NCI-H2107 (cell line): Measurements from ENCODE around the gene ORC3.

Source experiments
- DNase-seq: peaks from one replicate; lab custom pipeline; 2025; lab: John Stamatoyannopoulos, UW

Gene ORC3

DNA sequence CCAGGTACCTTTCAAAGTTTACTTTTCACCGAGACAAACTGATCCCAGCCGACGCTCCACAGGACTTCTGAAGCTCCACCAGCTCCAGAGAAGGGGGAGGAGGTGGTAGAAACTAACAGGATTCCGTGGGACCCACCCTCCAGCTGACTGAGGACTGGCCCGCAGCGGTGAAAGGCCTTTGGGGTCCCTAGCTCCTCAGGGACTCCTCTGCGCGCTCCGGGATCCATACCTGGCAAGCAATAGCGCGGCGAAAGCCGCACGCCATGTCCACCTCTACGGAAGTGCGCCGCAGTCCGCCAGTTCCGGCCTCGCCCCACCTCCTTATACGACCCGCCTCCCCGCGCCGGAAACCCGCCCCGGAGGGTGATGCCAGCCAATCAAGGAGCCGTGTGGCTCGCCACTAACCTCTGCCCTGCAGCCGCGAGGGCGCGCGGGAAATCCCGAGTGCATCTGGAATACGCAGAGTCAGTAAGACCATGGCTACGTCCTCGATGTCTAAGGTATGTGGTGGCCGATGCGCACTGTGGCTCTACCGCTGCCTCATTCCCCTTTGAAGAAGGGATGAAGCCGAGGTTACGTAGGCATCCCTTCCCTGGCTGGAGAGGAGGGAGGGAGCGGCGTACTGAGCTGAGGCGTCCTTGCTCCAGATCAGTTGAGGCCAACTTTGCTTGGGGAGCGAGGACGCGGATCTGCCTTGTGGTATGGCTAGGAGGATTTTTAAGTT is at the start of gene ORC3, which contains the start of gene RARS2:
TSS of gene ORC3 (plus strand) at position 443 of the 724 bp plus-strand sequence. CDS start at position 477, 34 bp downstream.
TSS of gene RARS2 (minus strand) at position 295 of the 724 bp plus-strand sequence. CDS start at position 265, 30 bp downstream.
- peak; percentile 89 for DNase-seq

GRCh38 chr6:87540539-87540938 is 49.4 kb upstream of the ORC3 start:
- no peak for DNase-seq

GRCh38 chr6:87541041-87541440 is 48.9 kb upstream of the ORC3 start:
- no peak for DNase-seq

DNA sequence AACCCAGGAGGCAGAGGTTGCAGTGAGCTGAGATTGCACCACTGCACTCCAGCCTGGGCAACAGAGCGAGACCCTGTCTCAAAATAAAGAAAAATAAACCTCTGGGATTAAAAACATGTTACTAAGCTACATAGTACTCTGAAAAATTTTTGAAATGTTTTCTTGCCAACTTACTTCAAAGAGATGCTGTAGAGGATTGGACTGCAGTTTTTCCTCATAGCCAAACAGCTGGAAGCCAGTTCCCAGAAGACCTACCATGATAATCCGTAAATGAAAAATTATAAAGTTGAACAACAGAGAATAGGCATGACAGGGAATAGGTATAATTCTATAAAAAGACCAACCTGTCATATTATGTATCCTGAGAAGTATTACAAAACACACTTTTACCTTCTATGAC is 48.2 kb upstream of the ORC3 start:
- no peak for DNase-seq

- no peak for DNase-seq
Observed at GRCh38 chr6:87543696-87544473, 46.0 kb upstream of the ORC3 start.

- no peak for DNase-seq
Observed at GRCh38 chr6:87544474-87544735, 45.5 kb upstream of the ORC3 start.

DNA sequence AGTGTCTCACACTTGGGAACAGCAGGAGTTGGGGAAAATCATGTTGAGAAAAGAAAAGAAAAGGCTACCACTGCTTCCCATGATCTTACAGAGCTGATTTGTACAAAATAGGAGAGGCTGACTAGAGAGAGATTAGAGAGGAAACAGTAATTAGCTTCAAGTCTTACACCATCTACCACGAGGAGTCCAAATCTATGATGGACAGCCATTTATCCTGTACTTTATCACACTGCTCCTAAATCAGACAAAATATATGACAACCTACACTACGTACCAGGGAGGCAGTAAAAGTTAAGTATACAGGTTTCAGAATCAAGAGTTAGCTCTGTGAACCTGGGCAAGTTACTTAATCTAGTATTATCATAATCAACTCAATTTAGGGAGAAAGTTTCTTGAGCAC is 38.1 kb upstream of the ORC3 start:
- no peak for DNase-seq

GRCh38 chr6:87553159-87553765 is 36.7 kb upstream of the ORC3 start:
- no peak for DNase-seq

DNA sequence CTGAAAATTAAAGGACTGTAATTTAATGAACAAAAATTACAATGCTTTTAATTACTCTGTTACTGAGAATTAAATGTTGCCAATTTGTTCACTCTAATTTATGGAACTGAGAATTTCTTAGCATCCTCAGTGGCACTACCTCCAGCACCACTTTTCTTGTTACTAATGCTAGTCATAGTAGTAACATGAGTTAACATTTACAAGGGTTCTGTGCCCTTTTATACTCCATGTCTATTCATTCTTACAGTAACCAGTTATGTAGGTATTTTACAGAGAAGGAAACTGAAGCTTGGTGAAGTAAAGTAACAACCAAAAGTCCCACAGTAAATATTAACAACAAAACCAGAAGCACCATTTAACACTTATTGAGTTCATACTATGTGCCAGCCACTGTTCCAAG is 34.4 kb upstream of the ORC3 start:
- no peak for DNase-seq

- no peak for DNase-seq
Observed at GRCh38 chr6:87558446-87558845, 31.5 kb upstream of the ORC3 start.

DNA sequence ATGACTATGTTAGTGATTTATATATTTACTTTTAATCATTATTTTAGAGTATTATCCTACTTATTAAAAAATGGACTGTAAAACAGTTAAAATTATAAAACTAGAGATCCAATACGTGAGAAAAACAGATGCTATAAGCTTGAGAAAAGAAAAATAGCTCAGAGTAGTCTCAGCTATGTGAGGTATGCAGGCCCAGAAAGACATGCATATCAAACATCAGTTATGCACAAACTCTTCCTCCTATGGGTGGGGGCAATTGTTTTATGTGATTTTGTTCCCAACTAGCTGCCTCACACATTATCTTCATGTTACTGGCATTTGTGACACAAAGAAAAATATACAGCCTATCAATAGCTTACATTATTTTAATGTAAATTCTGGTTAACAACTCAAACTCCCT is 28.9 kb upstream of the ORC3 start:
- DNase-seq, result no peak

GRCh38 chr6:87572021-87572420 is 17.9 kb upstream of the ORC3 start:
- DNase-seq, result no peak

DNA sequence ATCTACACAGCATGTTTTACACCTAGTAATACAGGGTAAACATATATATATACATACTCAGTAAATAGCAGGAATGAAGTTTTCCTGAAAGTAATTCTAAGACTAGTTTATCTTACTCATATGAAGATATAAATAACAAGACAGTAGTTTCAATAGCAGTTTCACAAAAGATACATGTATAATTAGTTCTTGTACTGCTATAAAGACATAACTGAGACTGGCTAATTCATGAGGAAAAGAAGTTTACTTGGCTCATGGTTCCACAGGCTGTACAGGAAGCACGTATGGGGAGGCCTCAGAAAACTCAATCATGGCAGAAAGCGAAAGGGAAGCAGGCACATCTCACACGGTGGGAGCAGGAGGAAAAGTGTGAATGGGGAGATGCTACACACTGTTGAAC is 17.1 kb upstream of the ORC3 start:
- no peak for DNase-seq

DNA sequence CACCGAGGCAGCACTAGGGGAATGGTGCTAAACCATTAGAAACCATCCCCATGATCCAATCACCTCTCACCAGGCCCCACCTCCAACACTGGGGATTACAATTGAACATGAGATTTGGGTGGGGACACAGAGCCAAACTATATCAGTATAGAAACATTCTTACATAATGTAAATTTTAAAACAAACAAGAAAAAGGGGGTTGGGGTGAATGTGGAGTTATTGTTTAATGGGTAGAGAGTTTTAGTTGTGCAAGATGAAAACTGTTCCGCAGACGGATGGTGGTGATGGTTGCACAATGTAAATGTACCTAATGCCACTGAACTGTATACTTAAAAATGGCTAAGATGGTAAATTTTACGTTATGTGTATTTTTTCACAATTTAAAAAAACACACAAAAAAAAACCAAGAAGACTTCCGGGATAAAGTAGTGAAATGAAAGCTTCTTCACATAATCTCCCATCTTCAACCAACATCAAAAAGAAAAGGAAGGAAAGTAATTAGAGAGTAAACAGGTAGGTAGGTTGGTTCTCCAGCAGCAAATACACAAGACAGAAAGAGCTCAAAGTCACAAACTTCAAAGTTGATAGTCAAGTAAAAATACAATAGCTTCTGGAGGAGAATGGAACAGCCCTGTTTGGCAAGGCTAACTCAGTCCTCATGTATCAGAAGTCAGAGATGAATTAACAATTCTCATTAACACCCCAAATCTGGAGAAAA is 16.5 kb upstream of the ORC3 start:
- DNase-seq, result no peak

DNA sequence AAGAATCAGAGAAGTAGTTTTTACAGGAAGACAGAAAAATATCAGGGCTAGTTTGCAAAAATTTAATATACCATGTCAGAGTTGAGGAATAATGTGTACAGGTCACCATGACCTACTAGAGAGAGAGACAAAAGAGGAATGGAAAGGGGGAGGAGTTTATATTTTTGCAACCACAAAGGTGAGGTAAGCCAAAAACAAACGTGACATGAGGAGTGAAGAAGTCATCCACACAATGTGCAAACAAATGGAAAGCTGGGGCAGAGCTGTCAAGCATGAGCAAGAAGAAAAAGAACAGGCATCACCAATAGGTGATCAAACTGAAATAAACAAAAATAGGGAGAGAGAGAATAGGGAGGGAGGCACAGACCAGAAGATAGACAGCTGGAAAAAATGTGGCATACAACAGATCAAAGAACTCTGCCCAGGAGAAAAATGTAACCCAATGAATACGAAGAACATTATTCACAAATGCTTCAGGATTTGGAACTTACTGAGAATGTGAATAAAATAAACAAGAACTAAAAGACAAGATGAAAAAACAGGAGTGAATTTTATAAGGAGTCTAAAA is 15.6 kb upstream of the ORC3 start:
- DNase-seq, result no peak

DNA sequence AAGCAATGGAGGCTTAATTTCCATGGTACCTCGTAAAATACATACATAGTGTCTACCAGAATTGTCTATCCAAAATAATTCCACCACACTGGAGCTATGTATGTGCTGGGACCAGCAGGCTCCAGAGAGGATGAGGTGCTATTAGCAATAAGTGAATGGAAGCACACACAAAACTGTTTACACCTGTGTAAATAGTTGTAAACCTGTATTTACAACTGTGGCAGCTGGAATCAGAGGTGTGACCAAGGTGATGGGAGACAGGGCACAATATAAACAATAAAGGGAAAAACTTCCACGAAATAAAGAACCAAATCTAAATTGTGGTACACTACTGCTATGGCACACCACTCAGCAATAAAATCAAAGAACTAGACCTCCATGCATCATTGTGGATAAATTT is 14.5 kb upstream of the ORC3 start:
- no peak for DNase-seq

DNA sequence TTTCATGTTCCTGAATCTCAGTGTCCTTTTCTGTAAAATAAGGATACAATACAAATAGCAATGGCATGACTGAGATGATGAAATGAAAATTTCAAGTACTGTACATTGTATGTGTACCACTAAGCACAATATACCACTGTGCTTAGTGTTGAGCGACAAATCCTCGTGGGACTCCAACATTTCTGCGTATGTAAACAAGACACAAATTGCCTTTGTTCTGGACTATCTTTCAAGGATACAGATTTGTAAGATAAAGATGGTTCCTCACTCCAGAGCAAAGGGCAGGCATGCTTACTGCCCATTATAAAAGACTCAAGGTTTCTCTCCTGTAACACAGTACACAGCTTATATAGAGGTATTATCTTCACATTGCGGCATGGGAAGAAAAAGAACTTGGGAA is 6.1 kb upstream of the ORC3 start:
- DNase-seq, result no peak

DNA sequence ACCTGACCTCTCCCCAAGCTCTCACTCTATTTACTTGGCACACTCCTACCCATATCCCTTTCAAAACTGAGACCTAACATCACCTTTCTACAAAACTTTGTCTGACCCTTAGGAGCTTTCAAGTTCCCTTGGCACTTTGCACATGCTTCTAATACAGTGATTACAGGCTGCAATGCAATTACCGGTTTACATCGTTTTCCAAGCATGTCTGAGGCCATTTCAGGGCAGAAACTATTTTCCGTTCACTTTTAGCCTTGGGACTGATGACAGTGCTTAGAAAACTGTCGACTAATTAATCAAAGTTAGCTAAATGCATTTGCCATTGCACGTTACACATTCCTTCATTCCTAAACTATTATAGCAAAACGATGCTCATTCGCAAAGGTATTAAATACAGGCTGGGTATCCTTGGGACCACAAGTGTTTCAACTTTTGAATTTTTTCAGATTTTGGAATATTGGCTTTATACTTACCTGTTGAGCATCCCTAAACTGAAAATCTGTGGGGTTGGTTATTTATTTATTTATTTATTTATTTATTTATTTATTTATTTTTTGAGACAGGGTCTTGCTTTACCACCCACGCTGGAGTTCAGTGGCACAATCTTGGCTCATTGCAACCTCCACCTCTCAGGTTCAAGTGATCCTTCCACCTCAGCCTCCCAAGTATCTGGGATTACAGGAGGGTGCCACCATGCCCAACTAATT is 3.4 kb upstream of the ORC3 start:
- DNase-seq, result no peak

- no peak for DNase-seq
Observed at GRCh38 chr6:87588756-87589407, 1.1 kb upstream of the ORC3 start.

DNA sequence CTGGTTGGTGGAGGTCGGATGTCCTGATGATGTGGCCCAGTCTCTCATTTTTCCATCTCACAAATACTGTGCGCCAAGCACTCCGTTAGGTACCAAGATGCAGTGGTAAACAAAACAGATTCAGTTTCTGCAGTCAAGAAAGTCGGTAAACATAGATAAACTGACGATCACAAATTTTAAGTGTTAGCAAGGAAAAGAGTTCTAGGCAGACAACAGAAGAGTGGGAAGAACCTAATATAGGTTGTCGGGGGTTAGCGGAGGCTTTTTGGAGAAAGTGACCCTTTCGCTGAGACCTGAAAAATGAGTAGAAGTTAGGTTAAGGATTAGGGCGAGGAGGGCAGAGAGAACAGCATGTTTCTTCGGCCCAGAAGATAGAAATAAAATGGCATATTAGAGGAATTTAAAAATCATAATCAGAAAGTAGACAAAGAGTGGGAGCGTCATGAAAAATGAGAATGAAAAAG is 514 bp downstream of the ORC3 start:
- DNase-seq, result no peak

GRCh38 chr6:87590990-87591389 is 1.1 kb downstream of the ORC3 start:
- DNase-seq, result no peak
